EH (cell line): Measurements from ENCODE around the gene MAP2K3.
"Not testable (repeated sequence)": the region's sequence is repeated elsewhere in the genome, so short reads cannot be mapped to it uniquely, and the experiment has no call there.

Experiments
- DNase-seq: peaks from one replicate; pipeline ENCODE4 v3.0.0-alpha.2; 2015; ENCODE audit warnings: low read depth

MAP2K3 gene

DNA sequence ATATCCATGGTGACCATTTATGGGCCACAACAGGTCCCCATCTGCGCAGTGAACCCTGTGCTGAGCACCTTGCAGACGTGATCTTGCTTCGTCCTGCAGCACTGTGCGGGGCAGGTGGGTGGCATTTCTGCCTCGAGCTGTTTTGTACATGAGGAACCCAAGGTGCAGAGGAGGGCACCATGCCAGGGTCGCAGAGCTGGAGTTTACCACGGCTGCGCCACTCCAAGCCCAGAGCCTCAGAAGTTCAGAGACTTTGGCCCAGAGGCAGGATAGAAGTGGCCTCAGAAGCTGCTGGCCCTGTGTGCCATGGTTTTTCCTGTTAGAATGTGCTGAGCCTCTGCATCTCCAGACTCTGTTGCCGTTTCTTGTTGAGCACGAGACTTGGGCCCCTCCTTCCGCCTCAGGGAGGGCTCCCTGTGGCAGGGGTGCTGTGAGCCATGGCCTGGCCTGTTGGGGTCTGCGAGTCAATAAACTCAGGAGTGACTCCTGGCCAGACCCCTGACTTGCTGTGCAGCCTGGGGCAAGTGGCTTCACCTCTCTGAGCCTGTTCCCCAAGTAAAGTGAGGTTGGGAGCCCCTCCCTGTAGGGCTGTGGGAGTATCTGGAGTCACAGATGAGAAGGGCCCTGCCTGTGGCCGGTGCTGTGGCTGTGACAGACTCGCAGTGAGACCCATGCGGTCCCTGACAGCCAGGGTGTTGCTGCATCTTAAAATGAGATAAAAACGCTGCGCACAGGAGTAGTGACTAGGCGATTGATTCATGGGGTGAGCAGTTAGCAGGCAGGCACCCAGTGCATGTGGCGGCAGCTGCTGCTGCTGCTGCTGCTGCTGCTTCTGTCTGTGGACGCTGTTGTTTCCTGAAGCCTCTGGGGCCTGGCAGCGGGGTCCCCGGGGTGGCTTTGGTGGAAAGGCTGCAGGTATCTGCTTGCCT, 11.8 kb downstream of the MAP2K3 start:
- DNase-seq, result no peak

DNA sequence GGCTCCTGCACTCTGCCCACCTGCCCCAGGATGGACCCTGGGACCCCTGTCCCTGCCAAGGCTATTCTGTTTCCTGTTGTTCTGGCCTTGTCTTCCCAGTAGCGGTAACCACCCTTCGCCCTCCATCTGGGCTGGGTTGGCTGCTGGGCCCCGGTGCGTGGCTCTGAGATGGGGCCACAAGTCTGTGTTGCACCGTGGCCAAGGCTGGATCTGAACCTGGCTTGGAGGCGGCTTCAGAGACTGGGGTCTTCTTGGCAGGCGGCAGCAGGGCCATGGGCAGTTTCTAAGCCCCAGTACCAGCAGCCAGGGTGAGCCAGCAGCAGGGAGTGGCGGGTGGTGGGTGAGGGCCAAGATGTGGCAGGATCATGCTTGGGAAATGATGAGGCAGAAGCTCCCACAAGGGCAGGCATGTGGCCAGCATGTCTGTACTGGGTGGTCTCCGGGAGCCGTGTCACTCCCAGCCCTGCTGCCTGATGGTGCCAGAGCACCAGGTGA, 12.6 kb downstream of the MAP2K3 start:
- DNase-seq, result no peak

DNA sequence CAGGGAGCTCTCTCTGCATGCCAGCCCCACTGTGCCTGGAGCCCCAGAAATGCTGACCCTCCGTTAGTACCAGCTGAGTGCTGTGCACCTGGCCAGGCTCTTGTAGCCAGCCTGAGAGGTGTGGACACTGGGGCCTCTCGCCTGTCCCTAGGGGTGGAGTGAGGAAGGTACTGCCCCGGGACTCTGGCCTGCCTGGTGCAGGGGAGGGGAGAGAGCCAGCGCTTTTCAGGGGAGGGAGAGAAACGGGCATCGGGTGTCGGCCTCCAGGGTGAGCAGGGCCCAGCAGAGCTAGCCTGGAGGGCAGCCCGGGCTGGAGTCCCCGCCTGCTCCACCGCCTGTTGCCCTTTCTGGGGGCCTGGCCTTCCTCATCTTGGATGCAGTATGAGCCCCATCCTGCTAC, 13.1 kb downstream of the MAP2K3 start:
- DNase-seq, result no peak

DNA sequence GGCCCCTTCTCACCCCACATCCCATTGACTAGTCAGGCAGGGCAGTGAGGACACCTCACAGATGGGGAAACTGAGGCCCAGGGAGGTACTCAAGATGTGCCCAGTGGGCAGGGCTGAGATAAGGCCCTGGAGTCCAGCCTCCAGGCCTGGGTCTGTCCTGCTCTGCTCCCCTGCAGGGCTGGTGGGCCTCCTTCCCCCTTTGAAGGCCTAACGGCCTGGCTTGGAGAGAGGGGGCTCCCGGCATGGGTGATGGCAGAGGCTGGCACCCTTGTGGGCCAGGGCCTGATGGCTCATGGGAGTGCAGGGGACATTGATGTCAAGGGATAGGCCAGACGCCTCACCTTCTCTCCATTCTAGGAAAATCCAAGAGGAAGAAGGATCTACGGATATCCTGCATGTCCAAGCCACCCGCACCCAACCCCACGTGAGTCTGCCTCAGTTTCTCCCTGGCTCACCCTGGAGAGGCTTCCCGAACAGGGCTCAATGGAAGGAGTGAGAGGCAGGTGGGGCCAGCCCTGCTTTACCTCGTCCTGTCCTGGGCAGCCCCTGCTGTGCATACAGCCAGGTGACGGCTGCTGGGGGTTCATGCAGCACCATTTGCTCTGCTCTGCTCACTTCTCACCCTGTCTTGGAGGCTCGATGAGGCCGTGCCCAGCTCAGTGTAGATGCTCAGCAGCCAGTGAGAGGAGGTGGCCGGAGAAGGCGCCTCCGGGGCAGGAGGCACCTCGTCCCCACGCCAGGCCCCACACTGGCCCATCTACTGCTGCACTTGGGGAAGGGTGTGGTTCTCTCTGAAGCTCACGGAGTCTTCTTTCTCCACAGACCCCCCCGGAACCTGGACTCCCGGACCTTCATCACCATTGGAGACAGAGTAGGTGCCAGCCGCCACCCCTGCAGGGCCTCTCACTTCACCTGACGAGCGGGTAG, 13.8 kb downstream of the MAP2K3 start:
- DNase-seq, result no peak

DNA sequence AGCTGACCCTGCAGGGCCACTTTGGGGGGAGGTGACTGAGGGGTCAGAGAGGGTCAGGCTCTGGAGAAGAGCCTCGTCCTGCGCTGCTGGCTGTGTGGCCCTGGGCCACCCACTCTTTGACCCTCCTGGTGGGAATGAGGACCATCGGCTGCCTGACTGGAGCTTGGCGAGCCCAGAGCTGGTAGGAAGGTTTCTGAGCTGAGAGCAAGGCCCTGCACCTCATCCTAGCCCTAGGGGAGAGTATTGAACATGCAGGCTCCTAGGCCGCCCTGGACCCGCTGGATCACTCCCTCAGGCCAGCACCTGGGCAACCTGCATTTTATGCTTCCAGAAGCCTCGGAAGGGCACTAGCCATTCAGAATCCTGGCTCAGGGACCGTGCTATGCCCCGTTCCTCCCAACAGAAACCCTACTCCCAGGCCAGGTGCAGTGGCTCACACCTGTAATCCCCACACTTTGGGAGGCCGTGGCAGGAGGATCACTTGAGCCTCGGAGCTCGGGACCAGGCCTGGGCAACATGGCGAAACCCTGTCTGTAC, 14.5 kb downstream of the MAP2K3 start:
- no peak for DNase-seq

DNA sequence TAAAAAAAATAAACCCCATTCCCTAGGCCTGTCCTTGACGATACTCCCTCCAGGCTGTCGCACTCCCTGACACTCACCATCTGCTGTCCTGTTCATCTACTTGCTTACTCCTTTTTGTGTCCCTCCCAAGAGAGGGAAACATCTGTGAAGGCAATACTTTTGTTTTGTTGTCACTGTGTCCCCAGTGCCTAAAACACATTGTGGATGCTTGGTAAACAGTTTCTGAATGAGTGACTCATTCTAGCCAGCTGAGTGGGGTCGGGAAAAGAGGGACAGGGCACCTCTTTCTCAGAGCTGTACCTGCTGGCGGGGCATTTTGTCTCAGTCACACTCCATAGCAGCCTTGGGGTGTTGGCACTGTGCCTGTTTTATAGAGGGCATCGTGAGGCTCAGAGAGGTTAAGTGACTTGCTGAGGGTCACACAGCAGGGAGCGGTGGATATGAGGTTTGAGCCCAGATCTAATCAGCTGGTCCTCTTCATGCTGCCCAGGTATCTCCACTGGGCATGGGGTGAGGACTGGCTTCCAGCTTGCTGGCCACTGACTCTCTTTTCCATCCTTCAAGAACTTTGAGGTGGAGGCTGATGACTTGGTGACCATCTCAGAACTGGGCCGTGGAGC, 15.6 kb downstream of the MAP2K3 start:
- no peak for DNase-seq

DNA sequence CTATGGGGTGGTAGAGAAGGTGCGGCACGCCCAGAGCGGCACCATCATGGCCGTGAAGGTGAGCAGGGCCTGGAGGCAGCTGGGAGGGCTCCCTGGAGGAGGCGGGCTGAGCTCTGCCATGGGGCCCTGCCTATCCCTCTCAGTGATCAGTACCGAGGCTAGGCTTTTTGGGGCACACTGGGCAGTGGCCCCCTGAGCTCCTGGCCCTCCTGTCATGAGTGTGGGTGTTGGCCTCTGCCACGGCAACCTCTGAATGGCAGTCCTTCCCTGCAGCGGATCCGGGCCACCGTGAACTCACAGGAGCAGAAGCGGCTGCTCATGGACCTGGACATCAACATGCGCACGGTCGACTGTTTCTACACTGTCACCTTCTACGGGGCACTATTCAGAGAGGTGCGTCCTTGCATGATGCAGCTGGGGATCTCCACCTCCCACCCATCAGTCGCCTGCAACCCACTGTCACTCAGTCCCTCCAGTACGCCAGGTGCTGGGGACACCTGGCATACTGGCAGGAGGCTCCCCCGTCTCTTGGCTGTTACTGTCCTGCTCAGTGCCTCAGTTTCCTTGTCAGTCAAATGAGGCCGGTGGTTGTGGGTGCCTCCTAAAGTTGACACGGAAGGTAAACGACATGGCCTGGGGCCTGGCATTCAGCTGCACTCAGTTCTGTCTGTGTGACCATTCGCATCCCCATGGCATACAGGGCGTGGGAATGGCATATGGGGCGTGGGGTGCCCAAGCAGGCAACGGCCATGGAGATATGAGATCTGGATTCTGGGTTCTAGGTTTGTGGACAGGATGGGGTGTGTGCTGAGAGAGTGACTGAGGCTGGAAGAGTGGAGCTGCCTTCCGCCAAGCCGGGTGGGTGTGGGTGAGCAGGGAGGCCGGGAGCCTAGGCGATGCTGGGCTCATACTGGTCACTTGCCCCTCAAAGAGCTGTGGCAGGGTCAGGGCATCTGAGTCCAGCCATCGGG, 16.4 kb downstream of the MAP2K3 start:
- DNase-seq, result no peak

DNA sequence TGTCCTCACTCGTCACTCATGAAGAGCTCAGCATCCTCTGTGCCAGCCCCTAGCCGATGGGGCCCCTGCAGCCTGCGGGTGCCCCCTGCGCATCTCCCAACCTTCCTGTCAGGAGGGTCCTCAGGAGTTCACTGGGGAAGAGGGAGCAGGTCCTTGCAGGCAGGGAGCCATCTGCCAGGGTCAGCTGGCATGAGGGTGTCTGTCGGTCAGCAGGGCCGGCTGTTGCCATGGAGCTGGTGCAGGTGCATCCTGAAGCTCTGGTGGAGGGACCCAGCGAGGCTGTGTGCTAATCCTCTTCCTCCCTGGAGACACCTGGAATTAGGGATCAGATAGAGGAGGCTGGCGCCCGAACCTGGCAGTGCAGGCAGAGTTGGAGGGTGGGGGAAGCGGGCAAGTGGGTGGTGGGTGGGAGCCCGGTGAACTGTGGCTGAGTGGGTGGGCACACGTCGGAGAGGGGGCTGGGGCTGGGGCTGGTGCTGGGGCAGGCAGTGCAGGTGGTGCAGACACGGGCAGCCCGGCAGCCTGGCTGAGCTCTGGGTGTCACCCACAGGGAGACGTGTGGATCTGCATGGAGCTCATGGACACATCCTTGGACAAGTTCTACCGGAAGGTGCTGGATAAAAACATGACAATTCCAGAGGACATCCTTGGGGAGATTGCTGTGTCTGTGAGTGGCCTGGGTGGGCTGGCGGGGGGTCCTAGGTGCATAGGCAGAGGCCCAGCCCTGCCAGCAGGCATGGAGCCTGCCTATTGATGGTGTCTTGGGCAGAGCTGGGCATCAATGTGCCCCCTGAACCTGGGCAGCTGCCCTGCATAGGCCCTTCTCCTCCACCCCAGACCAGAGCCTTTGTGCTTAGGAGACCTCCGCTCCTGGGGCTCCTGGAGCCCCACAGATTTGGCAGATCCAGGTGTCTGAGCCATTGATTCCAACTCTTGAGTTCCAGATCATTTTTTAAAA, 17.4 kb downstream of the MAP2K3 start:
- DNase-seq, result no peak

DNA sequence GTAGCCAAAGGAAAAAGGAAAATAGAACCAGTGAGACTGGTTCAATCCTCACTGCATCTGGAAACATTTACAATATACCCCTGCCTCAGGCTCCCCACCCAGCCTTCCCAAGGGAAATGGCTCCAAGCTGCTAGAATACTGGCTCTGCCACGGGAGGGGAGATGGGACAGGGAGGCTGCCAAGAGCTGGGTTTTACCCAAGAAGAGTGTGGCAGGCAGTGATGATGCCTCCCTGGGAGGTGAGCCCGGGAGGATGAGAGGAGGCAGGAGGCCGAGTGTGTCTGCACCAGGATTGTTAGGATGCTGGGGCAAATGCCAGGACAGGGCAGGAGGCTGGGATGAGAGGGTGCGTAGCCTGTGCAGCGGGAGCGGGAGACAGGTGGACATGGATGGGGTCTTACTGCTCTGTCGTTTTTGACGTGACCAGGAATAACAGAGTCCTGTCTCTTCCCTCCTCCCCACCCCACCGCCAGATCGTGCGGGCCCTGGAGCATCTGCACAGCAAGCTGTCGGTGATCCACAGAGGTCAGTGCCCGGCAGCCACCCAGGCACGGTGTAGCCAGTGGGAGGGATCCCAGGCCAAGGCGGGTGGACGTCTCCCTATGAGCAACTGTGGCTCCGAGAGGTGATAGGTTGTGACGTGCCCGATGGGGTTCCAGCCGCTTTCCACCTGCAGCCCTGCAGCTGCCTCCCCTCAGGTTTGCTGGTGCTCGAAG, 18.4 kb downstream of the MAP2K3 start:
- no peak for DNase-seq

DNA sequence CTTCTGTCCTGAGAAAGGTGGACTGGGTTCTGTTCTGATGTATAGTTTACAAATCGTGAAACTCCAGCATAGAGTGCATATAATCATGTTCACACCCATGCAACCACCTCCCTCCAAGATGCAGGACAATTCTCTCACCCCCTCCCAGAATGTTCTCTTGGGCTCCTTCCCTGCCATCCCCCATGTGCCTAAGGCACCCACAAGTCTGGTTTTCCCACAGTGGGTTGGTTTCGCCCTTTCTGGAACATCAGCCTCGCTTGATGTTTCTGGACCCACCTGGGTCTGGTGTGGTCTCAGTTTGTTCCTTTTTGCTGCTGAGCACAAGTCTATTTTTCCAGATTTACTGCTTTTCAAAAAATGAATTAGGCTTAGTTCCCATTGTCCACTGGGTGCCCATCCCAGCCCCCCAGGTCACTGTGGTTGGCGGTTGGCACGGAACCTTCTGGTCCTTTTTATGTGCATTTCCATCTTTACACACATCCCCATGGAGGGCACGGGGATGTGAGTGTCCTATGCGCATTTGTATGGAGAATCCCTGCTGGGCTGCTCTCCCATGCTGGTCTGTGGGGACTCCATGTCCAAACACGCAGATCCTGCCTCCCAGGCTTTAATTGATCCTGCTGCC, 19.0 kb downstream of the MAP2K3 start:
- DNase-seq, result no peak

DNA sequence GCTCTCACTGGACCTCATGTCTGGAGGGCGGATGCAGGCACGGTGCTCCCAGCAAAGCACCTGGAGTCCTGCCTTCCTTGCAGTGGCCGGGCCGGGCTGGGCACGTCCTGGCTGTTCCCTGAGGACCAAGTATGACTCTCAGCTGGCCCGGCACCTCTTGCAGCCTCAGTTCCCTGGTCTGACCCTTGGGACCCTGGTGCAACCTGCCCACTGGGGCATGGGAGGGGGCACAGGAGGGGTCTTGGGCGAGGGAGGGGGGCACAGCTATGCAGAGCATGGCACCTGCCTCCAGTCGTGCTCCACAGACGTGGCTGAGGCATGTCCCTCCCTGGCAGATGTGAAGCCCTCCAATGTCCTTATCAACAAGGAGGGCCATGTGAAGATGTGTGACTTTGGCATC, 19.6 kb downstream of the MAP2K3 start:
- no peak for DNase-seq

DNA sequence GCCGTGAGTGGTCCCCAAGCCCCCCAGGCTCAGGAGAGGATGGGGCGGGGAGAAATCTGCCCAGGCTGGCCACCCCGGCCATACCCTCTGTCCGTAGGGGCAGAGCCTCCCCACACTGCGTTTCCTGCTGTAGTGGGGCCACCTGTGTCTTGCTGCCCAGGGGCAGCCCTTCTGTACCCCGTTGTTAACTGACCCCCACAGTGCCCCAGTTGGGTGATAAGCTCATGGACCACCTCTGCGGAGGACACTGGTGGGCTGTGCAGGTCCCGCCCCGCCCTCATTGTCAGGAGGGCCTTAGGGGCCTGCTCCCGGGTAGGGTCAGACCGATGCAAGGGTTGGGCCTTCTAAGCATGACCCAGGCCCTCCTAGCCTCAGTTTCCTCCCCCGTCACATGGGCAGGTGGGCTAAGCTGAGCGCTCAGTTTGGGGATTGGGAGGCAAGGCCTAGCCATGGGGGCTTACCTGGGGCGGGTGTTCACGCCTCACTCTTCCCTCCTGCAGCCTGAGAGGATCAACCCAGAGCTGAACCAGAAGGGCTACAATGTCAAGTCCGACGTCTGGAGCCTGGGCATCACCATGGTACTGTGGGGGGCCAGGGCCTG, 20.1 kb downstream of the MAP2K3 start:
- DNase-seq, result not testable (repeated sequence)

DNA sequence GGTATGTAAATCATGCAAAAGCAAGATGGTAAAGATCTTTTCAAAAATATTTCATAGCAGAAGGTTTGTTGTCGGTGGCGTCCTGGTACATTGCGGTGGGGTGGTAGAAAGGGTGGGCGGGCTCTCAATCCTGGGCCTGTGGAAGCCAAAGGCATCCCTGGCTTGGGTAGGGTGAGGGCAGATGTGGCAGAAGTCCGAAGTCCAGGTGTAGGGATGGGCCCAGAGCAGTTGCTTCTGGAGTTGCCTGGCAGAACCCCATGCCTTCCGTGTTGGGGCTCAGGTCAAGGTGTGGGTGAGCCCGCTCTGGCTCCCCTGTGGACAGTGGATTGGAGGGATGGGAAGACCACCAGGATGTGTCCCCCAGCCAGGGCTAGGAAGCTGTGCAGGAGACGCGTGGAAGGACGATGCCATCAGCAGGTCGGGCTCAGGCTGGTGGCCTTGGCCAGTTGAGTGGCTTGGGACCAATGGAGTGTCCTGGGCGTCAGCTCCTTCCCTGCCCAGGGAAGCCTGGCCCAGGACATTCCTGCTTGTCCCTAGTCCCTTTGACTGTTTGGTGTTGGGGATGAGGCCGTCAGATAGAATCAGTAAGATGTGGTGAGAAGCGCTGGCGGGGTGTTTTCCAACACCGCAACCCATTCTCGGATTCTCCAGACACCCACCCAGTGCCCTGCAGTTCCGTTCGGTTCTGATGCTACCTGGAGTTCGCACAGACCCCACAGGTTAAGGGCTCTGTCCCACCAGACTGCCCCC, 21.1 kb downstream of the MAP2K3 start:
- DNase-seq, result not testable (repeated sequence)

DNA sequence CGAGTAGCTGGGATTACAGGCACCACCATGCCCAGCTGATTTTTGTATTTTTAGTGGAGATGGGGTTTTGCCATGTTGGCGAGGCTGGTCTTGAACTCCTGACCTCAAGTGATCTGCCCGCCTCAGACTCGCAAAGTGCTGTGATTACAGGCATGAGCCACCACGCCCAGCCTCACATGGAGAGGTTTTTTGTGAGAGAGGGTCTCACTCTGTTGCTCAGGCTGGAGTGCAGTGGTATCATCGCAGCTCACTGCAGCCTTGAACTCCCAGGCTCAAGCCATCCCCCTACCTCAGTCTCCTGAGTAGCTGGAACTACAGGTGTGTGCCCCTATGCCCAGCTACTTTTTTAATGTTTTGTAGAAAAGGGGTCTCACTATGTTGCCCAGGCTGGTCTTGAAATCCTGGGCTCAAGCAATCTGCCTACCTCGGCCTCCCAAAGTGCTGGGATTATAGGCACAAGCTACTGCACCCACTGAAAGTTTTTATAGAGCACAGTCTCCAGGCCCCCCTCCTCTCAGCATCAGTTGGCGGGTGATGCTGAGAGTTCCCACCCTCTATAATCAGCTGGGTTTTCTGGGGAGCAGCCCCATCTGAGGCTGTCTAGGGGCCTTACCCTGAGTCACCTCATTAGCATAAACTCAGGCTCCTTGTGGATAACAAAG, 22.2 kb downstream of the MAP2K3 start:
- DNase-seq, result not testable (repeated sequence)

DNA sequence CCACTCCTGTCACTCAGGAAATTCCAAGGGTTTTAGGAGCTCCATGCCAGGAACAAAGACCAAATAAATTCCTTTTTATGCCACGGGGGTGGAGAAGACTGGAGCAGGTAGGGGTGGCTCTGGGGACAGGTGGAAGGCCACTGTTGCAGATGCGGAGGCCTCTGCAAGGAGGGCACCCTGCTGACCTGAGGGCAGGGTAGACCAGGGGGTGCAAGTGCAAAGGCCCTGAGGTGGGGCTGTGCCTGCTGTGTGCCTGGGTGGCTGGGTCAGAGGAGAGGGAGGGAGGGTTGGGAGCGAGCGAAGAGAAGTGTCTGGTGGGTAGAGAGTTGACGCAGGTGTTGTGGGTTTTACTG, 22.7 kb downstream of the MAP2K3 start:
- DNase-seq, result not testable (repeated sequence)

DNA sequence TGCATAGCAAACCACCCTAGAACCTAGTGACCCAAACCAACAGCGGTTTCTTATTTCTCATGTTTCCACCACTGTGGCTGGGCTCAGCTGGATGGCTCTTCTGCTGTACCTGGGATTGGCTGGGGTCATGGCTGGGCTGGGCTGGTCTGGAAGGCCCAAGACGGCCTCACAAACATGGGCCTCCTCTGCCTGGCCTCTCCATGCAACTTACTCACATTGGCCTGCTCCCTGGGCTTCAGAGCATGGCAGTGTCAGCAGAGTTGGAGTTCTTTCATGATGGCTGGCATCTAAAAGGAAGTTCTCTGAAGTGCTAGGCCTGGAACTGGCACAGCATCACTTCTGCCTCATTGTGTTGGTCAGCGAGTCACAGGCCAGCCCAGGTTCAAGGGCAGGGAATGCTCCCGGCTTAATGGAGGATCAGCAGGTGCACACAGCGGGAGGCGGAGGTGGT, 24.4 kb downstream of the MAP2K3 start:
- not testable (repeated sequence) for DNase-seq
